ENCODE data around the gene MYO1G.

MYO1G gene

DNA sequence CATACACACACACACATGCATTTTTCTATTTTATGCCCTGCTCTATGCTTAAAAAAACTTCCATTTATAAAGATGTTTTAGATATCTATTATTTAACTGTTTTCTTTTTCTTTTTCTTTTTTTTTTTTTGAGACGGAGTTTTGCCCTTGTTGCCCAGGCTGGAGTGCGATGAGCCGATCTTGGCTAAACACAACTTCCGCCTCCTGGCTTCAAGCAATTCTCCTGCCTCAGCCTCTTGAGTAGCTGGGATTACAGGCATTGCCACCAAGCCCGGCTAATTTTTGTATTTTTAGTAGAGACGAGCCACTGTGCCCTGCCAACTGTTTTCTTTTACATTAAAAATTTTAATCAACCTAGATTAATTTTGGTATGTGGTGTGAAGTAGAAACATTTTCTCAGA lies 47.9 kb downstream of the MYO1G start:
- no peak for DNase-seq

DNA sequence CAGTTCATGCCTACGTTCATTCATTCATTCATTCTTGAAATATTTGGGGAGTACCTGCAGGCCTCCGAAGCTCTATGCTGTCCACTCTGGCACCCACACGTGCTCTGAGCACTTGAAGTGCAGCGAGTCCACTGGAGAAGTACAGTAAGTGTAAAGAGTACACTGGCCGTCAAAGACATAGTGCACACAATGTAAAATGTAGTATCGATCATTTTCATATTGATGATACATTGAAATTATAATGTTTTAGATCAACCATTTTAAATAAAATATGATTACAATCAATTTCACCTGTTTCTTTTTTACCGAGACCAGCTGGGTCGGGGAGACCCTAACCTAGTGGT lies 56.5 kb downstream of the MYO1G start:
- no peak for DNase-seq

DNA sequence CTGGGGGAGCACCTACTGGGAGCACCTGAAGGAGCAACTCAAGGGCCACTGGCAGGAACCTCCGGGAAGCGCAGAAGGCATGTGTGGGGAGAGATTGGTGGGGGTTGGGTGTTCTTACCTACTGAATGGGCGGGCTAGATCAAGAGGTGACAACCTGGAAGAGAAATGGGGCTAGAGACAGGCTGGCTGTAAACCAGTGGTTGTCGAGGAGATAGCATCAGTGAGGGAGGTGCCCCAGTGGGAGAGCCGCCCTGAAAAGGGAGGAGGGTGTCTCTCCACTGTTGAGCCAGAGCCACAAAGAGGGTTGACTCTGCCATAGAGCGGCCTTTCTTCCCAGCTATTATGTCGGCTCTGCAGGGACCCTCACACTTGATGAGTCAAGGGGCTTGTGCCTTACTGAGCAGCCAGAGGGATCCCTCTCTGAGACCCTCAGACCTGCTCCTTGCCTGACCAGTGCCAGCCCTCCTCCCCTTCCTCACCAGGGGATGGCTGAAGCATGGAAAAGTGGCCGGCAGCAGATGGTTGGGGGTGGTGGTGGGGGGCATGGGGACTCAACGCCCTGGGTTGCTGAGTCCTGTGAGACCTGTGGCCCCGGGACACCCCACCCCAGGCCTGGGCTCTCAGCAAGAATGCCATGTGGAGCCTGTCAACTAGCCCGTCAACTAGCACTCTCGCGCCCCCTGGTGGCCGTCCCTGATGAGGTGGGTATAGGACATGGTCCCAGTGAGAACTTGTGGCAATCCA lies 57.0 kb downstream of the MYO1G start:
- DNase-seq, result peak; percentile 25 to 65

DNA sequence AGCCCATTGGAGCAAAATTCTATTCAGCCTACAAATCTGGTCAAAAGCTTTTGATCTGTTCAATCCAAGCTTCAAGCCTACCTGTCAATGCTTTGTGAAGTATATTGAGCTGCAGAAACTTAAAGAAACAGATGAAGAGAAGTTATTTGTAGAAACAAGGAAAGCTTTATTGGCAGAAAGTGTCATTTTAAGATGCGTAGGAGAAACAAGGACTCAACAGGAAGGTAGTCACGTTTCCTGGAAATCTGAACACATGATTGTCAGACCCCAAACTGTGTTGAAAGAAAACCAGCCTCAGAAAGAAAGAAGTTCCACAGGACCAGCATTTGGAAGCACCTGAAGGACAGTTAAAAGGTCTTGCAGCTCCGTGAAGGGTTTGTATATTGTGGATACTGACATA lies 58.7 kb downstream of the MYO1G start:
- DNase-seq, result no peak

DNA sequence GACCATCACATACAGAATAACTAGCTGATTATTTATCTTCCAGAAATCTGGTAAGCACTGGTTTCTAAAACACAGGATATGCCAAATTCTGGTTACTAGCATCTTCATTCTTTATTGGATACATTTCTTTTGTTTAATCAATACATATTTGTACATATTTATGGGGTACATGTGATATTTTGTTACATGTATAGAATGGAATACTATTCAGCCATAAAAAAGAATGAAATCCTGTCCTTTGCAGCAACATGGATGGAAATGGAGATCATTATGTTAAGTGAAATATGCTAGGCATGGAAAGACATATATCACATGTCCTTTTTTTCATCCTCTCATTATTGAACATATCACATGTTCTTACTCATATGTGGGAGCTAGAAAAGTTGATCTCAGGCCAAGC lies 60.8 kb downstream of the MYO1G start:
- DNase-seq, result no peak

DNA sequence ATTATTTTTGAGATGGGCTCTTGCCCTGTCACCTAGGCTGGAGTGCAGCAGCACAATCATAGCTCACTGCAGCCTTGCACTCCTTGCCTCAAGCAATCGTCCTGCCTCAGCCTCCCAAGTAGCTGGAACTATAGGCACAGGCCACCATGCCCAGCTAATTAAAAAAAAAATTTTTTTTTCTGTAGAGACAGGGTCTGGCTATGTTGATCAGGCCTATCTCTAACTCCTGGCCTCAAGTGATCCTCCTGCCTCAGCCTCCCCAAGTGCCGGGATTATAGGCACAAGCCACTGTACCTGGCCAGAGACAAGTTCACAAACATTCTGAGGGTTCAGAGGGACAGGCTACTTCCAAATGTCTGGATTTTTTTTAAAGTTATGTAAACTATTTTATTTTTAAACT lies 61.4 kb downstream of the MYO1G start:
- no peak for DNase-seq

DNA sequence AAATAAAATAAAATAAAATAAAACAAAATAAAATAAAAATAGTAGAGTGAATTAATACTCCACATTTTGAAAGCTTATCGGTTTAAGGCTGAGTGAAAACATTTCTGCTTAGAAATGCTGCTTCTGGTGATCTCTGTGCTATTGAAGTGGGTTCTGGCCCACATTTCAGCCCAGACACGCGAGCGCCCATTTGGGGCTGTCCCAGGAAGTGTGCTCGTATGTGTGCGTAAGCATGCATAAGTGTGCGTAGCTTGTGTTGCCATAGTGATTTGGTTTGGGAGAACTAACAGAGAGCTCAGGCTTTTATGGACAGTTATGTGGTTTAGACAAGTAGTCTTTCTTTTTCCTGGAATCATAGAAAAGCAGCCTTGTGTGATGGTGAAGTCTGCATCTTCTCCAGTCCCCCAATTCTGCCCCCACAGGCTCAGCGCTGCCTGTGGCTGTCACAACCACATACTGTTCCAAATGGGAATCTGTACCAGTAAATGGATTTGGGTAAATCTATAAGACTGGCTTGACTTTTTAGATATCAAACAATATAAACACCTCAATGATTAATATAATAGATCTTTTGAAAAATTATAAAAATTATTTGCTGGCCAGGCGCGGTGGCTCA lies 63.7 kb downstream of the MYO1G start:
- no peak for DNase-seq

DNA sequence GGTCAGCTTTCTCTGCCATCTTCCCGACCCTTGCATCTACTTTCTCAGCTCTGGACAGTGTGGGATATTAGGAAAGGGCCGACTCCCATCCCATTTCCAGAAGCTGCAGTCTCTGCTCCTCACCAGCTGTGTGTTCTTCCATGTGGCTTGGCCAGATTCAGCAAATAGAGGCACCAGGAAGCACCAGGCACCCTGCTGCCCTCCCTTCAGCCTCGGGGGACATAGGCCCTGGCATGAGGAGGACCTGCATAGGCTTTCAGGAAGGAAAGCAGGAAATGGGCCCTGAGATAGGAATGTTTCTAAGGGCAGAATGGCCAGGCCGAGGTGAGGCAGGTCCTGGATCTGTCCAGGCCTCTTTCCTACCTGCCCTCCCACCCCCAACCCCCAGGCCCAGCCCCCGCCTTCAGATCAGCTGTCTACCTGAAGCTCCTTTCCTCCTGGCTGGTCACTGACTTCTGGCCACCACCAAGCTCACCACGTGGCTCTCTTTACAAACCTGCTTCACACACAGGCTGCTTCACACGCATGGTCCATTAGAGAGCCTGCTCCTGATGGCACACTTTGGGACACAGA lies 66.0 kb downstream of the MYO1G start:
- no peak for DNase-seq

Measured in NCI-H524 (cell line).